Measurements from ENCODE around the gene LRRC38.

DNA sequence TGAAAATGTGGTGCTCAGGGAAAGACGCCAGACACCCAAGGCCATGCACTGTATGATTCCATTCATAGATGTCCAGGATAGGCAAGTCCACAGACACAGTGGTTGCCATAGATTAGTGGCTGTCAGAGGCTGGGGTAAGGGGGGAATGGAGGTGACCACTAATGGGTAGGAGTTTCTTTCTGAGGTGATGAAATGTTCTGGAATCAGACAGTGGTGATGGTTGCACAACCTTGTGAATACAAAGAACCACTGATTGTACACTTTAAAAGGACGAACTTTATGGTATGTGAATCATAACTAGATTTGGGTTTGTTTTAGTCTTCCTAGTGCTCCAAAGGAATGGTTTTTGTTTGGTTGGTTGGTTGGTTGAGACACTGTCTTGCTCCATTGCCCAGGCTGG lies 51.8 kb downstream of the LRRC38 start:
- no peak for TF ChIP-seq EP300 (IDR thresholded peaks at IDR 0.05; ENCODE audit: borderline replicate concordance)
- TF ChIP-seq, protein P1, sequence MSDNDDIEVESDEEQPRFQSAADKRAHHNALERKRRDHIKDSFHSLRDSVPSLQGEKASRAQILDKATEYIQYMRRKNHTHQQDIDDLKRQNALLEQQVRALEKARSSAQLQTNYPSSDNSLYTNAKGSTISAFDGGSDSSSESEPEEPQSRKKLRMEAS (IDR thresholded peaks at IDR 0.05): no peak
- TF ChIP-seq, protein P2, sequence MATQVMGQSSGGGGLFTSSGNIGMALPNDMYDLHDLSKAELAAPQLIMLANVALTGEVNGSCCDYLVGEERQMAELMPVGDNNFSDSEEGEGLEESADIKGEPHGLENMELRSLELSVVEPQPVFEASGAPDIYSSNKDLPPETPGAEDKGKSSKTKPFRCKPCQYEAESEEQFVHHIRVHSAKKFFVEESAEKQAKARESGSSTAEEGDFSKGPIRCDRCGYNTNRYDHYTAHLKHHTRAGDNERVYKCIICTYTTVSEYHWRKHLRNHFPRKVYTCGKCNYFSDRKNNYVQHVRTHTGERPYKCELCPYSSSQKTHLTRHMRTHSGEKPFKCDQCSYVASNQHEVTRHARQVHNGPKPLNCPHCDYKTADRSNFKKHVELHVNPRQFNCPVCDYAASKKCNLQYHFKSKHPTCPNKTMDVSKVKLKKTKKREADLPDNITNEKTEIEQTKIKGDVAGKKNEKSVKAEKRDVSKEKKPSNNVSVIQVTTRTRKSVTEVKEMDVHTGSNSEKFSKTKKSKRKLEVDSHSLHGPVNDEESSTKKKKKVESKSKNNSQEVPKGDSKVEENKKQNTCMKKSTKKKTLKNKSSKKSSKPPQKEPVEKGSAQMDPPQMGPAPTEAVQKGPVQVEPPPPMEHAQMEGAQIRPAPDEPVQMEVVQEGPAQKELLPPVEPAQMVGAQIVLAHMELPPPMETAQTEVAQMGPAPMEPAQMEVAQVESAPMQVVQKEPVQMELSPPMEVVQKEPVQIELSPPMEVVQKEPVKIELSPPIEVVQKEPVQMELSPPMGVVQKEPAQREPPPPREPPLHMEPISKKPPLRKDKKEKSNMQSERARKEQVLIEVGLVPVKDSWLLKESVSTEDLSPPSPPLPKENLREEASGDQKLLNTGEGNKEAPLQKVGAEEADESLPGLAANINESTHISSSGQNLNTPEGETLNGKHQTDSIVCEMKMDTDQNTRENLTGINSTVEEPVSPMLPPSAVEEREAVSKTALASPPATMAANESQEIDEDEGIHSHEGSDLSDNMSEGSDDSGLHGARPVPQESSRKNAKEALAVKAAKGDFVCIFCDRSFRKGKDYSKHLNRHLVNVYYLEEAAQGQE (IDR thresholded peaks at IDR 0.05; ENCODE audit: low read depth): no peak
- no peak for TF ChIP-seq ZBTB7A (IDR thresholded peaks at IDR 0.05; ENCODE audit: low read depth)
- no peak for TF ChIP-seq NFIC (IDR thresholded peaks at IDR 0.05)
